ENCODE data around the gene STX5.

DNA sequence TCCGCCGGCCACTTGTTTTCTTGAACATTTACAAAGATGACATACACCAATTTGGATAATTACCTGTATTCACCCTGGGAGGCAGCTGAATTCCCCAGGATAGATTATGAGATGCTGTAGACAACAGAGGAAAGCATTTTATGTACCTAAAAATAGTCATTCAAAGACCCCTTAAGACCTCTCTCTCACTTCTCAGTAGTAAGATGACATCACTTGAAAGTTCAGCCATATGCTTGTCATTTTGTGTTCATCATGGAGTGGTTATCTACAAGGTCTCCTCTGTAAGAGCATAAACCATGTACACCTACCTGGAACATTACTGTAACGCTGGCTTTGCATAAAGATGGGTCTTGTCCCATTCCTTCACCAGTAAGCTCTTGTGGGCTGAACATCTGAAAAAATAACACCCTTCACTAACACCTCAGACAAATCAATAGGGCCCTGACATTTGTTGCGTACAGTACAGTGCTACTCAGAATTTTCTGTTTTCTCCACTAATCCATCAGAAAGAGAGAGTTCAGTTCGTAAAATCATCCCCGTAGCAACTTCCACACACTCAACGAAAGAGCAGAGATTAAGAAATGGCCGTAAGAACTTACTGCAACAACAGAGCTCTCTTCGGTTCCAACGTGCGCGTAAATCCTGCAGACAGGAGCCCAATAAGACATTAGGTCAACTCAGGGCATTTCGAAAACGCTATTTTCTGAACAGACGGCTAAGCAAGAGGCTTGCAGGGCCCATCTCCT, 23.1 kb upstream of the STX5 start:
- TF ChIP-seq, protein P1, sequence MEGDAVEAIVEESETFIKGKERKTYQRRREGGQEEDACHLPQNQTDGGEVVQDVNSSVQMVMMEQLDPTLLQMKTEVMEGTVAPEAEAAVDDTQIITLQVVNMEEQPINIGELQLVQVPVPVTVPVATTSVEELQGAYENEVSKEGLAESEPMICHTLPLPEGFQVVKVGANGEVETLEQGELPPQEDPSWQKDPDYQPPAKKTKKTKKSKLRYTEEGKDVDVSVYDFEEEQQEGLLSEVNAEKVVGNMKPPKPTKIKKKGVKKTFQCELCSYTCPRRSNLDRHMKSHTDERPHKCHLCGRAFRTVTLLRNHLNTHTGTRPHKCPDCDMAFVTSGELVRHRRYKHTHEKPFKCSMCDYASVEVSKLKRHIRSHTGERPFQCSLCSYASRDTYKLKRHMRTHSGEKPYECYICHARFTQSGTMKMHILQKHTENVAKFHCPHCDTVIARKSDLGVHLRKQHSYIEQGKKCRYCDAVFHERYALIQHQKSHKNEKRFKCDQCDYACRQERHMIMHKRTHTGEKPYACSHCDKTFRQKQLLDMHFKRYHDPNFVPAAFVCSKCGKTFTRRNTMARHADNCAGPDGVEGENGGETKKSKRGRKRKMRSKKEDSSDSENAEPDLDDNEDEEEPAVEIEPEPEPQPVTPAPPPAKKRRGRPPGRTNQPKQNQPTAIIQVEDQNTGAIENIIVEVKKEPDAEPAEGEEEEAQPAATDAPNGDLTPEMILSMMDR (IDR thresholded peaks at IDR 0.05), result no peak
- TF ChIP-seq EZH2phosphoT487 (IDR thresholded peaks at IDR 0.05) (no peak), EZH2 (IDR thresholded peaks at IDR 0.05) (no peak)
